Gastrocnemius medialis (tissue), 4 donors: Measurements from ENCODE around the gene TPR. TPM values are rescaled to one million over a fixed set of nuclear protein-coding genes. Genes with fewer than 3 reads are reported as not detected.

Source experiments
- ATAC-seq, 2 donors: fragments of 150-250 bp; one replicate each; pipeline ENCODE4 v1.9.1; 2016
- DNase-seq, 2 donors: peaks; one replicate each; pipeline ENCODE4 v3.0.0-alpha.2; 2019
- H3K27ac ChIP-seq, 4 donors: fragments of 200-600 bp; sonication (generic); 1 replicate in 1 of 4; 2 replicates in 3 of 4; pipeline ENCODE4 v1.5.1; 2016 to 2018; ENCODE audit warnings: mild to moderate bottlenecking in 2 of 4, moderate library complexity in 1 of 4
- H3K27me3 ChIP-seq, 3 donors: fragments of 200-600 bp; sonication (generic) in 2 of 3; 1 replicate in 1 of 3; 2 replicates in 2 of 3; pipeline versions ENCODE4 v1.5.1 to v1.6.0; 2016 to 2019; ENCODE audit warnings: mild to moderate bottlenecking in 1 of 3, moderate library complexity in 1 of 3
- H3K36me3 ChIP-seq, 2 donors: fragments of 200-600 bp; sonication (generic) in 1 of 2; one replicate each; pipeline ENCODE4 v1.5.1; 2017 to 2018
- H3K4me1 ChIP-seq, 2 donors: fragments of 200-600 bp; sonication (generic) in 1 of 2; one replicate each; pipeline ENCODE4 v1.5.1; 2016 to 2017; ENCODE audit warnings: mild to moderate bottlenecking in 2 of 2
- H3K4me3 ChIP-seq, 4 donors: fragments of 200-600 bp; sonication (generic) in 3 of 4; 1 replicate in 1 of 4; 2 replicates in 3 of 4; pipeline ENCODE4 v1.5.1; 2016 to 2019; ENCODE audit warnings: mild to moderate bottlenecking in 2 of 4
- H3K9me3 ChIP-seq, 3 donors: fragments of 200-600 bp; sonication (generic) in 2 of 3; 1 replicate in 1 of 3; 2 replicates in 2 of 3; pipeline ENCODE4 v1.5.1; 2016 to 2019
- POLR2A ChIP-seq, 2 donors: fragments of 450-650 bp; IDR thresholded peaks; one replicate each; pipeline ENCODE4 v1.6.1; 2017; ENCODE audit warnings: antibody characterized with exemption in 2 of 2, mild to moderate bottlenecking in 2 of 2, moderate library complexity in 2 of 2
- in situ Hi-C, 4 donors: fragments of 200-750 bp; cut with MboI; loops; one replicate each; pipeline versions ENCODE4 v1.15.0 to v1.8.0; 2017; ENCODE audit warnings: low sequenced_read_pairs in 4 of 4
- intact Hi-C: fragments of 100-400 bp; cut with DNase I; formaldehyde crosslinking; loops from one replicate; pipeline ENCODE4 v1.15.1; 2023; ENCODE audit warnings: low total_unique reads
- total RNA-seq, 4 donors: library from RNA; depleted of rRNA; stranded (reverse); fragments of >200 nt; gene quantifications; one replicate each; pipeline versions ENCODE4 v1.1.0 to v1.2.3, GENCODE V29; 2016
- TF ChIP-seq, protein P1 (sequence below), 5 experiments: fragments of 450-650 bp in 3 of 5; fragments of 200-600 bp in 2 of 5; sonication (generic) in 2 of 5; IDR thresholded peaks in 4 of 5; conservative IDR thresholded peaks in 1 of 5; 1 replicate in 4 of 5; 2 replicates in 1 of 5; pipeline ENCODE4 v1.5.1; 2016 to 2019; ENCODE audit warnings: antibody characterized with exemption in 5 of 5, mild to moderate bottlenecking in 3 of 5, moderate library complexity in 3 of 5

Gene TPR
- total RNA-seq, 4 donors from 2014 or later: 56.6 to 84.7 (median 62.9) TPM

DNA sequence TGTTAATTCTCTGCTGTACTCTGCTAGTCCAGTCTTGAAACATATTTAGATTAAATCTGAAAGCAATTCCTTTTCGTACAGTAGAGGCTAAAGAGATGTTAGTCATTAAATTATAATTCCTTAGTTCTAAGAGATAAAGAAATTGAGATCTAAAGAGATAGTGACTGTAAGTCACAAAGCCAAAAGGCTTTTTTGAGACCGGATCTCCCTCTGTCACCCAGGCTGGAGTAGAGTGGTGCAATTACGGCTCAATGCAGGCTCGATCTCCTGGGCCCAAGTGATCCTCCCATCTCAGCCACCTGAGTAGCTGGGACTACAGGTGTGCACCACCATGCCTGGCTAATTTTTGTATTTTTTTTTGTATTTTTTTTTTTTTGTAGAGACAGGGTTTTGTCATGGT, 64.7 kb downstream of the TPR start:
- DNase-seq (no peak), ATAC-seq (no peak)
- H3K36me3 ChIP-seq: peaks cover 0 to 46% of the 10 kb centered on the region in 2 donors
- no peaks in the 10 kb centered on the region for H3K27me3 ChIP-seq
- intact Hi-C loops (no loop called here), in situ Hi-C loops (no loop called here)
- no peaks in the 10 kb centered on the region for H3K9me3 ChIP-seq
- H3K4me1 ChIP-seq: no peaks in the 10 kb centered on the region
- no peak overlapping the region for H3K4me3 ChIP-seq
- H3K27ac ChIP-seq: no peak overlapping the region
- TF ChIP-seq POLR2A (IDR thresholded peaks at IDR 0.05): no peak
- TF ChIP-seq, protein P1, sequence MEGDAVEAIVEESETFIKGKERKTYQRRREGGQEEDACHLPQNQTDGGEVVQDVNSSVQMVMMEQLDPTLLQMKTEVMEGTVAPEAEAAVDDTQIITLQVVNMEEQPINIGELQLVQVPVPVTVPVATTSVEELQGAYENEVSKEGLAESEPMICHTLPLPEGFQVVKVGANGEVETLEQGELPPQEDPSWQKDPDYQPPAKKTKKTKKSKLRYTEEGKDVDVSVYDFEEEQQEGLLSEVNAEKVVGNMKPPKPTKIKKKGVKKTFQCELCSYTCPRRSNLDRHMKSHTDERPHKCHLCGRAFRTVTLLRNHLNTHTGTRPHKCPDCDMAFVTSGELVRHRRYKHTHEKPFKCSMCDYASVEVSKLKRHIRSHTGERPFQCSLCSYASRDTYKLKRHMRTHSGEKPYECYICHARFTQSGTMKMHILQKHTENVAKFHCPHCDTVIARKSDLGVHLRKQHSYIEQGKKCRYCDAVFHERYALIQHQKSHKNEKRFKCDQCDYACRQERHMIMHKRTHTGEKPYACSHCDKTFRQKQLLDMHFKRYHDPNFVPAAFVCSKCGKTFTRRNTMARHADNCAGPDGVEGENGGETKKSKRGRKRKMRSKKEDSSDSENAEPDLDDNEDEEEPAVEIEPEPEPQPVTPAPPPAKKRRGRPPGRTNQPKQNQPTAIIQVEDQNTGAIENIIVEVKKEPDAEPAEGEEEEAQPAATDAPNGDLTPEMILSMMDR (IDR thresholded peaks at IDR 0.05 in 4 of 5, conservative IDR thresholded peaks at IDR 0.05 in 1 of 5): no peak

DNA sequence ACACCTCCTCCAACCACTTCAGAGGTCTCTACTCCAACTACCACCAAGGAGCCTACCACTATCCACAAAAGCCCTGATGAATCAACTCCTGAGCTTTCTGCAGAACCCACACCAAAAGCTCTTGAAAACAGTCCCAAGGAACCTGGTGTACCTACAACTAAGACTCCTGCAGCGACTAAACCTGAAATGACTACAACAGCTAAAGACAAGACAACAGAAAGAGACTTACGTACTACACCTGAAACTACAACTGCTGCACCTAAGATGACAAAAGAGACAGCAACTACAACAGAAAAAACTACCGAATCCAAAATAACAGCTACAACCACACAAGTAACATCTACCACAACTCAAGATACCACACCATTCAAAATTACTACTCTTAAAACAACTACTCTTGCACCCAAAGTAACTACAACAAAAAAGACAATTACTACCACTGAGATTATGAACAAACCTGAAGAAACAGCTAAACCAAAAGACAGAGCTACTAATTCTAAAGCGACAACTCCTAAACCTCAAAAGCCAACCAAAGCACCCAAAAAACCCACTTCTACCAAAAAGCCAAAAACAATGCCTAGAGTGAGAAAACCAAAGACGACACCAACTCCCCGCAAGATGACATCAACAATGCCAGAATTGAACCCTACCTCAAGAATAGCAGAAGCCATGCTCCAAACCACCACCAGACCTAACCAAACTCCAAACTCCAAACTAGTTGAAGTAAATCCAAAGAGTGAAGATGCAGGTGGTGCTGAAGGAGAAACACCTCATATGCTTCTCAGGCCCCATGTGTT, 66.6 kb downstream of the TPR start:
- TF ChIP-seq POLR2A (IDR thresholded peaks at IDR 0.05): no peak
- TF ChIP-seq, protein P1 (IDR thresholded peaks at IDR 0.05 in 4 of 5, conservative IDR thresholded peaks at IDR 0.05 in 1 of 5): no peak
- Histone ChIP-seq H3K4me1 (no peaks in the 10 kb centered on the region), H3K4me3 (no peak overlapping the region), H3K9me3 (no peaks in the 10 kb centered on the region), H3K27ac (no peak overlapping the region), H3K27me3 (no peaks in the 10 kb centered on the region), H3K36me3 (peaks cover 0 to 27% of the 10 kb centered on the region in 2 donors)
- no peak for ATAC-seq
- DNase-seq: no peak
- intact Hi-C loops (no loop called here), in situ Hi-C loops (no loop called here)

DNA sequence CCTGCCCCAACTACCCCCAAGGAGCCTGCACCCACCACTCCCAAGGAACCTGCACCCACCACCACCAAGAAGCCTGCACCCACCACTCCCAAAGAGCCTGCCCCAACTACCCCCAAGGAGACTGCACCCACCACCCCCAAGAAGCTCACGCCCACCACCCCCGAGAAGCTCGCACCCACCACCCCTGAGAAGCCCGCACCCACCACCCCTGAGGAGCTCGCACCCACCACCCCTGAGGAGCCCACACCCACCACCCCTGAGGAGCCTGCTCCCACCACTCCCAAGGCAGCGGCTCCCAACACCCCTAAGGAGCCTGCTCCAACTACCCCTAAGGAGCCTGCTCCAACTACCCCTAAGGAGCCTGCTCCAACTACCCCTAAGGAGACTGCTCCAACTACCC, 67.6 kb downstream of the TPR start:
- H3K27me3 ChIP-seq: no peaks in the 10 kb centered on the region
- intact Hi-C loops (no loop called here), in situ Hi-C loops (no loop called here)
- DNase-seq (no peak), ATAC-seq (no peak)
- no peak for TF ChIP-seq POLR2A (IDR thresholded peaks at IDR 0.05)
- TF ChIP-seq, protein P1 (IDR thresholded peaks at IDR 0.05 in 4 of 5, conservative IDR thresholded peaks at IDR 0.05 in 1 of 5): no peak
- peaks cover 0 to 17% of the 10 kb centered on the region in 2 donors for H3K36me3 ChIP-seq
- H3K27ac ChIP-seq: no peak overlapping the region
- no peaks in the 10 kb centered on the region for H3K9me3 ChIP-seq
- no peak overlapping the region for H3K4me3 ChIP-seq
- H3K4me1 ChIP-seq: no peaks in the 10 kb centered on the region

DNA sequence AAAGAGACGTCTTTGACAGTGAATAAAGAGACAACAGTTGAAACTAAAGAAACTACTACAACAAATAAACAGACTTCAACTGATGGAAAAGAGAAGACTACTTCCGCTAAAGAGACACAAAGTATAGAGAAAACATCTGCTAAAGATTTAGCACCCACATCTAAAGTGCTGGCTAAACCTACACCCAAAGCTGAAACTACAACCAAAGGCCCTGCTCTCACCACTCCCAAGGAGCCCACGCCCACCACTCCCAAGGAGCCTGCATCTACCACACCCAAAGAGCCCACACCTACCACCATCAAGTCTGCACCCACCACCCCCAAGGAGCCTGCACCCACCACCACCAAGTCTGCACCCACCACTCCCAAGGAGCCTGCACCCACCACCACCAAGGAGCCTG, 68.5 kb downstream of the TPR start:
- ATAC-seq: no peak

More for the DNA sequence above, 68.5 kb downstream of the TPR start:
- DNase-seq: no peak
- TF ChIP-seq, protein P1 (IDR thresholded peaks at IDR 0.05 in 4 of 5, conservative IDR thresholded peaks at IDR 0.05 in 1 of 5): no peak
- TF ChIP-seq POLR2A (IDR thresholded peaks at IDR 0.05): no peak
- Histone ChIP-seq H3K4me3 (no peak overlapping the region), H3K36me3 (peaks cover 0 to 8% of the 10 kb centered on the region in 2 donors), H3K4me1 (no peaks in the 10 kb centered on the region), H3K27ac (no peak overlapping the region), H3K9me3 (no peaks in the 10 kb centered on the region), H3K27me3 (no peaks in the 10 kb centered on the region)
- in situ Hi-C loops (no loop called here), intact Hi-C loops (no loop called here)
